A172 (cell line): ENCODE measurements around the gene DEFB108B. TPM values are rescaled to one million over a fixed set of nuclear protein-coding genes. Genes with fewer than 3 reads are reported as not detected.
A peak's percentile ranks its signal among the peaks of the same experiment; 100 is the strongest.
"Not testable (repeated sequence)": the region's sequence is repeated elsewhere in the genome, so short reads cannot be mapped to it uniquely, and the experiment has no call there.

Source experiments
- DNase-seq: peaks from one replicate; pipeline ENCODE4 v3.0.0-alpha.2; 2015; ENCODE audit warnings: low spot score
- total RNA-seq: library from RNA; depleted of rRNA; stranded (reverse); fragments of >200 nt; shearing (Covaris generic); gene quantifications from 2 replicates; pipeline ENCODE4 v1.2.3, GENCODE V29; 2014; rRNA removed

The DEFB108B gene
- total RNA-seq, 1 experiment from 2014 or later, result not detected

GRCh38 chr11:71813481-71814355 is 19.3 kb upstream of the DEFB108B start:
- peak; percentile 63 for DNase-seq

GRCh38 chr11:71821539-71821938 is 11.5 kb upstream of the DEFB108B start:
- DNase-seq, result not testable (repeated sequence)

- not testable (repeated sequence) for DNase-seq
Measured at GRCh38 chr11:71829247-71829646, 3.8 kb upstream of the DEFB108B start.

- DNase-seq, result not testable (repeated sequence)
Measured at GRCh38 chr11:71829686-71830085, 3.3 kb upstream of the DEFB108B start.

GRCh38 chr11:71842720-71843119 is 9.7 kb downstream of the DEFB108B start:
- DNase-seq, result not testable (repeated sequence)

GRCh38 chr11:71843355-71843754 is 10.4 kb downstream of the DEFB108B start:
- DNase-seq, result not testable (repeated sequence)

- DNase-seq, result no peak
Measured at GRCh38 chr11:71843858-71844257, 10.9 kb downstream of the DEFB108B start.

- not testable (repeated sequence) for DNase-seq
Measured at GRCh38 chr11:71853895-71854294, 20.9 kb downstream of the DEFB108B start.

- DNase-seq, result not testable (repeated sequence)
Measured at GRCh38 chr11:71855880-71856279, 22.9 kb downstream of the DEFB108B start.

- DNase-seq, result not testable (repeated sequence)
Measured at GRCh38 chr11:71860835-71861234, 27.8 kb downstream of the DEFB108B start.

GRCh38 chr11:71863978-71864627 is 31.1 kb downstream of the DEFB108B start:
- DNase-seq, result peak; percentile 81

- not testable (repeated sequence) for DNase-seq
Measured at GRCh38 chr11:71867209-71867608, 34.2 kb downstream of the DEFB108B start.

- not testable (repeated sequence) for DNase-seq
Measured at GRCh38 chr11:71869931-71870330, 36.9 kb downstream of the DEFB108B start.

GRCh38 chr11:71870661-71871060 is 37.7 kb downstream of the DEFB108B start:
- DNase-seq, result not testable (repeated sequence)

- DNase-seq, result not testable (repeated sequence)
Measured at GRCh38 chr11:71876262-71876661, 43.3 kb downstream of the DEFB108B start.

- not testable (repeated sequence) for DNase-seq
Measured at GRCh38 chr11:71878059-71878458, 45.1 kb downstream of the DEFB108B start, which contains the start of gene DEFB131B. Gene DEFB131B (plus strand): TSS chr11:71878453. CDS start chr11:71878453, 0 bp downstream.

GRCh38 chr11:71885806-71886205 is 52.8 kb downstream of the DEFB108B start:
- not testable (repeated sequence) for DNase-seq

Other genes starting within 250 kb of the DEFB108B start
- gene DEFB131B, start 45.3 kb downstream of the DEFB108B start, total RNA-seq, result not detected in 2 replicates
- gene XNDC1N, start 95.4 kb downstream of the DEFB108B start, total RNA-seq, result 1.4 and 5.3 TPM in 2 replicates
- 29.9 and 33.5 TPM in 2 replicates for gene RNF121, start 95.8 kb downstream of the DEFB108B start, total RNA-seq
- 1.6 and 3.9 TPM in 2 replicates for gene IL18BP, start 165.7 kb downstream of the DEFB108B start, total RNA-seq
- gene NUMA1, start 247.3 kb downstream of the DEFB108B start, total RNA-seq, result 113 and 161 TPM in 2 replicates
- 10.9 and 20.3 TPM in 2 replicates for gene LRRC51, start 247.7 kb downstream of the DEFB108B start, total RNA-seq